ENCODE results near the gene PRSS16. TPM values are rescaled to one million over a fixed set of nuclear protein-coding genes. Genes with fewer than 3 reads are reported as not detected.

Gene PRSS16, protein sequence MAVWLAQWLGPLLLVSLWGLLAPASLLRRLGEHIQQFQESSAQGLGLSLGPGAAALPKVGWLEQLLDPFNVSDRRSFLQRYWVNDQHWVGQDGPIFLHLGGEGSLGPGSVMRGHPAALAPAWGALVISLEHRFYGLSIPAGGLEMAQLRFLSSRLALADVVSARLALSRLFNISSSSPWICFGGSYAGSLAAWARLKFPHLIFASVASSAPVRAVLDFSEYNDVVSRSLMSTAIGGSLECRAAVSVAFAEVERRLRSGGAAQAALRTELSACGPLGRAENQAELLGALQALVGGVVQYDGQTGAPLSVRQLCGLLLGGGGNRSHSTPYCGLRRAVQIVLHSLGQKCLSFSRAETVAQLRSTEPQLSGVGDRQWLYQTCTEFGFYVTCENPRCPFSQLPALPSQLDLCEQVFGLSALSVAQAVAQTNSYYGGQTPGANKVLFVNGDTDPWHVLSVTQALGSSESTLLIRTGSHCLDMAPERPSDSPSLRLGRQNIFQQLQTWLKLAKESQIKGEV
- total RNA-seq (not detected in 2 replicates), polyA plus RNA-seq (not detected in 2 replicates), polyA minus RNA-seq (1.3 TPM in 1 of 2 replicates, not detected in the other), Bru-seq, nascent RNA (not detected), BruChase-seq, experiment 1, labeled RNA remaining after a 6-hour chase (not detected), BruChase-seq, experiment 2, labeled RNA remaining after a 2-hour chase (not detected)
- not detected in 2 replicates for polyA plus RNA-seq (2011; cell fraction: cytosol; rRNA removed)
- 0.16 TPM in 1 of 2 replicates, not detected in the other for polyA plus RNA-seq (2011; cell fraction: nucleus; rRNA removed)
- polyA plus RNA-seq (2012), result not detected in 2 replicates
- 0.72 TPM for polyA minus RNA-seq (2011; cell fraction: cytosol; rRNA and poly(A)+ RNA removed)
- not detected in 2 replicates for polyA minus RNA-seq (2011; cell fraction: nucleus; rRNA and poly(A)+ RNA removed)
- long read RNA-seq, result 0 reads

DNA sequence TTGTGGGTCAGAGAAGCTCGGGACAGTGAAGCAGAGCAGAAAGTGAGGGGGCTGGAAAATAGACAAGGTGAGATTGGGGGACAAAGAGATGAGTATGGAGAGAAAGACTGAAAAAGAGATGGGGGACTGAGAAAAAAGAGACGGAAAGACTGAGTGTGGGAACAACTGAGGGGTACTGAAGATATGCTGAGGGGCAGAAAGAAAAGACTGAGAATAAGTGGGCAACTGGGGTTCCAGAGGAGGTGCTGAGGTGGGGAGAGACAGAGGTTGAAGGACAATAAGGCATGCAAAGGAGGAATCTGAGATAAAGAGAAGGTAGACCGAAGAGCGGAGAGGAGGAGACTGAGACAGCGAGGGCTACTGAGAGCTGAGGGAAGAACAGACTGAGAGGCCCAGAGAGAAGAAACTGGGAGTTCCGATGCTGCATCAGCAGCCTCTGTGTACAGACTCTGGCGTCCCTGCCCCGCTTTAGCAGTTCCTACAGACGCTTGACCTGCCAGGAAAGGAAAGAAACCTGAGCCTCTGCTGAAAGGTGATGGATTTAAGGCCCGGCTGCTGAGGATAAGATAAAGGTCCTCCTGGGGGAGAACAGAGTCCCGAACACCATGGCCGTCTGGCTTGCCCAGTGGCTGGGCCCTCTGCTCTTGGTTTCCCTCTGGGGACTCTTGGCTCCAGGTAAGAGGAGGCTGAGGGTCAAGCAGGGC, at the start of gene PRSS16:
PRSS16 (plus strand) TSS at position 569 of the 704 bp plus-strand sequence; CDS start at position 606, 37 bp downstream.
- ChIA-PET CTCF (no interaction called here), POLR2A (no interaction called here)
- no peak within 1 kb of the TSS for H3K4me3 ChIP-seq (replicated peaks in 1 of 3; ENCODE audit: insufficient read depth in 1 of 3, low read depth in 1 of 3, low read length in 3 of 3)
- no peaks in the 10 kb centered on the region for H3K79me2 ChIP-seq (ENCODE audit: control insufficient read depth, insufficient read depth, low read length)
- no TSS peak for BruUV-seq (replicated peaks)
- FAIRE-seq, result no peak
- no peak within 1 kb of the TSS for H3K27ac ChIP-seq (ENCODE audit: insufficient read depth, low read depth, low read length)
- no peaks in the 10 kb centered on the region for H3K36me3 ChIP-seq (ENCODE audit: control insufficient read depth in 2 of 2, extremely low read depth in 1 of 2, insufficient read depth in 2 of 2, low read length in 2 of 2)
- H3K9ac ChIP-seq (replicated peaks; ENCODE audit: extremely low read depth, insufficient read depth, low read length), result no peak within 1 kb of the TSS
- peaks cover 3% of the 10 kb centered on the region for H3K9me1 ChIP-seq (replicated peaks; ENCODE audit: control insufficient read depth, extremely low read depth, insufficient read depth, low read length)
- H3K4me1 ChIP-seq (ENCODE audit: control insufficient read depth, extremely low read depth, insufficient read depth, low read length), result peaks cover 5% of the 10 kb centered on the region
- no peak for DNase-seq (ENCODE audit: low read depth, low spot score)
- dilution Hi-C loops (cut with MboI; ENCODE audit: extremely low pct_ligation_motif_present, low sequenced_read_pairs) (no loop called here), intact Hi-C loops (cut with micrococcal nuclease) (no loop called here)
- TF ChIP-seq, protein P1, sequence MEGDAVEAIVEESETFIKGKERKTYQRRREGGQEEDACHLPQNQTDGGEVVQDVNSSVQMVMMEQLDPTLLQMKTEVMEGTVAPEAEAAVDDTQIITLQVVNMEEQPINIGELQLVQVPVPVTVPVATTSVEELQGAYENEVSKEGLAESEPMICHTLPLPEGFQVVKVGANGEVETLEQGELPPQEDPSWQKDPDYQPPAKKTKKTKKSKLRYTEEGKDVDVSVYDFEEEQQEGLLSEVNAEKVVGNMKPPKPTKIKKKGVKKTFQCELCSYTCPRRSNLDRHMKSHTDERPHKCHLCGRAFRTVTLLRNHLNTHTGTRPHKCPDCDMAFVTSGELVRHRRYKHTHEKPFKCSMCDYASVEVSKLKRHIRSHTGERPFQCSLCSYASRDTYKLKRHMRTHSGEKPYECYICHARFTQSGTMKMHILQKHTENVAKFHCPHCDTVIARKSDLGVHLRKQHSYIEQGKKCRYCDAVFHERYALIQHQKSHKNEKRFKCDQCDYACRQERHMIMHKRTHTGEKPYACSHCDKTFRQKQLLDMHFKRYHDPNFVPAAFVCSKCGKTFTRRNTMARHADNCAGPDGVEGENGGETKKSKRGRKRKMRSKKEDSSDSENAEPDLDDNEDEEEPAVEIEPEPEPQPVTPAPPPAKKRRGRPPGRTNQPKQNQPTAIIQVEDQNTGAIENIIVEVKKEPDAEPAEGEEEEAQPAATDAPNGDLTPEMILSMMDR (IDR thresholded peaks at IDR 0.05; ENCODE audit: extremely low read depth in 1 of 2, insufficient read depth in 1 of 2, low read depth in 1 of 2, low read length in 2 of 2), result no peak
- TF ChIP-seq EZH2 (IDR thresholded peaks at IDR 0.05; ENCODE audit: borderline replicate concordance, low read depth, low read length, severe bottlenecking) (no peak), POLR2AphosphoS5 (IDR thresholded peaks at IDR 0.05; ENCODE audit: insufficient read depth, low read depth, low read length) (no peak), FOS (IDR thresholded peaks at IDR 0.05; ENCODE audit: borderline replicate concordance, insufficient read depth, low read length) (no peak), MYC (IDR thresholded peaks at IDR 0.05; ENCODE audit: low read depth, low read length) (no peak), GATA2 (IDR thresholded peaks at IDR 0.05; ENCODE audit: insufficient read depth, insufficient read length, low read depth, low read length) (no peak), POLR2A (IDR thresholded peaks at IDR 0.05; ENCODE audit: low read depth, low read length) (no peak), JUN (IDR thresholded peaks at IDR 0.05; ENCODE audit: borderline replicate concordance, insufficient read depth, insufficient read length, low read depth) (no peak)
- TF ChIP-seq, protein P2, sequence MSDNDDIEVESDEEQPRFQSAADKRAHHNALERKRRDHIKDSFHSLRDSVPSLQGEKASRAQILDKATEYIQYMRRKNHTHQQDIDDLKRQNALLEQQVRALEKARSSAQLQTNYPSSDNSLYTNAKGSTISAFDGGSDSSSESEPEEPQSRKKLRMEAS (IDR thresholded peaks at IDR 0.05; ENCODE audit: insufficient read depth, insufficient read length), result no peak
- peaks cover 39 to 48% of the 10 kb centered on the region in 2 experiments for H3K27me3 ChIP-seq (ENCODE audit: control insufficient read depth in 2 of 2, insufficient read depth in 2 of 2, low read length in 2 of 2)
- no peak within 1 kb of the TSS for H3K4me2 ChIP-seq (ENCODE audit: insufficient read depth, low read length)
- H2AFZ ChIP-seq (ENCODE audit: low read depth, low read length), result no peak within 1 kb of the TSS
- H3K9me3 ChIP-seq (replicated peaks; ENCODE audit: control insufficient read depth, insufficient read depth, low read length), result no peaks in the 10 kb centered on the region
- H4K20me1 ChIP-seq (replicated peaks; ENCODE audit: control insufficient read depth, extremely low read depth, insufficient read depth, low read length), result no peaks in the 10 kb centered on the region

Data from endothelial cell of umbilical vein (primary cell).